HG03097 (cell line): ENCODE measurements around the gene LRR1.
A peak's percentile ranks its signal among the peaks of the same experiment; 100 is the strongest.
"Not testable (repeated sequence)": the region's sequence is repeated elsewhere in the genome, so short reads cannot be mapped to it uniquely, and the experiment has no call there.

Experiments used
- ATAC-seq: cut with Tn5 transposase; IDR thresholded peaks from one replicate; pipeline ENCODE4 v1.9.1; 2021; ENCODE audit not compliant: unreplicated experiment, low FRiP score

LRR1 gene

GRCh38 chr14:49598485-49599300 is at the start of gene LRR1:
TSS of gene LRR1 (plus strand) at chr14:49598940. CDS start at chr14:49599021, 81 bp downstream.
- ATAC-seq: peak; percentile 60

GRCh38 chr14:49549446-49549845 is 49.3 kb upstream of the LRR1 start:
- ATAC-seq: no peak

GRCh38 chr14:49549881-49550280 is 48.9 kb upstream of the LRR1 start:
- ATAC-seq: no peak

- no peak for ATAC-seq
Observed at GRCh38 chr14:49550286-49551184, 48.2 kb upstream of the LRR1 start.

GRCh38 chr14:49551569-49551968 is 47.2 kb upstream of the LRR1 start:
- ATAC-seq: no peak

- ATAC-seq: no peak
Observed at GRCh38 chr14:49553106-49553505, 45.6 kb upstream of the LRR1 start.

GRCh38 chr14:49553892-49554291 is 44.8 kb upstream of the LRR1 start:
- no peak for ATAC-seq

GRCh38 chr14:49559979-49560768 is 38.6 kb upstream of the LRR1 start:
- ATAC-seq: no peak

GRCh38 chr14:49566714-49567113 is 32.0 kb upstream of the LRR1 start:
- ATAC-seq: no peak

- ATAC-seq: no peak
Observed at GRCh38 chr14:49569281-49569680, 29.5 kb upstream of the LRR1 start.

- no peak for ATAC-seq
Observed at GRCh38 chr14:49574038-49574437, 24.7 kb upstream of the LRR1 start.

- ATAC-seq: no peak
Observed at GRCh38 chr14:49578141-49578540, 20.6 kb upstream of the LRR1 start.

- ATAC-seq: no peak
Observed at GRCh38 chr14:49579841-49580240, 18.9 kb upstream of the LRR1 start.

GRCh38 chr14:49581209-49582112 is 17.3 kb upstream of the LRR1 start:
- no peak for ATAC-seq

GRCh38 chr14:49582113-49582977 is 16.4 kb upstream of the LRR1 start:
- no peak for ATAC-seq

- ATAC-seq: no peak
Observed at GRCh38 chr14:49583629-49584028, 15.1 kb upstream of the LRR1 start.

- no peak for ATAC-seq
Observed at GRCh38 chr14:49584058-49584457, 14.7 kb upstream of the LRR1 start.

GRCh38 chr14:49584981-49585640 is 13.6 kb upstream of the LRR1 start:
- ATAC-seq: not testable (repeated sequence)
